Esophagus muscularis mucosa (tissue), 4 donors: ENCODE data around the gene PRDM15. TPM values are rescaled to one million over a fixed set of nuclear protein-coding genes. Genes with fewer than 3 reads are reported as not detected.

Source experiments
- DNase-seq: peaks from one replicate; pipeline ENCODE4 v3.0.0-alpha.2; 2017; ENCODE audit errors: extremely low spot score
- H3K27ac ChIP-seq, 4 donors: fragments of 200-600 bp; sonication (generic); replicated peaks in 1 of 4; 1 replicate in 3 of 4; 2 replicates in 1 of 4; pipeline ENCODE4 v1.5.1; 2016 to 2019; ENCODE audit warnings: mild to moderate bottlenecking in 1 of 4
- H3K27me3 ChIP-seq, 4 donors: fragments of 200-600 bp; sonication (generic); one replicate each; pipeline versions ENCODE4 v1.5.1 to v1.6.0; 2016 to 2019
- H3K36me3 ChIP-seq, 4 donors: fragments of 200-600 bp; sonication (generic); one replicate each; pipeline ENCODE4 v1.5.1; 2016 to 2019
- H3K4me1 ChIP-seq, 4 donors: fragments of 200-600 bp; sonication (generic); one replicate each; pipeline ENCODE4 v1.5.1; 2016 to 2019
- H3K4me3 ChIP-seq, 4 donors: fragments of 200-600 bp; sonication (generic); 1 replicate in 2 of 4; 2 replicates in 2 of 4; pipeline ENCODE4 v1.5.1; 2016 to 2019; ENCODE audit warnings: mild to moderate bottlenecking in 4 of 4, moderate library complexity in 1 of 4
- H3K9me3 ChIP-seq, 4 donors: fragments of 200-600 bp; sonication (generic); 1 replicate in 3 of 4; 2 replicates in 1 of 4; pipeline ENCODE4 v1.5.1; 2016 to 2019
- CTCF ChIP-seq, 3 experiments: fragments of 200-600 bp in 2 of 3; fragments of 450-650 bp in 1 of 3; sonication (generic) in 2 of 3; IDR thresholded peaks; one replicate each; pipeline ENCODE4 v1.5.1; 2017 to 2019; ENCODE audit warnings: antibody characterized with exemption in 3 of 3, mild to moderate bottlenecking in 2 of 3, moderate library complexity in 1 of 3
- EP300 ChIP-seq: sonication (generic); formaldehyde crosslinking; IDR thresholded peaks from one replicate; pipeline ENCODE4 v1.6.1; 2017; ENCODE audit warnings: antibody characterized with exemption
- POLR2A ChIP-seq: fragments of 450-650 bp; IDR thresholded peaks from one replicate; pipeline ENCODE4 v1.6.1; 2017; ENCODE audit warnings: antibody characterized with exemption, moderate library complexity, mild to moderate bottlenecking, low read depth
- POLR2AphosphoS5 ChIP-seq, 2 donors: sonication (generic); formaldehyde crosslinking; IDR thresholded peaks; one replicate each; pipeline ENCODE4 v1.6.1; 2017; ENCODE audit warnings: antibody characterized with exemption in 2 of 2
- WGBS: methylation state at CpG from one replicate; pipeline ENCODE4 v1.1.5; 2018; 5-methylcytosine and 5-hydroxymethylcytosine counted together
- intact Hi-C: fragments of 100-400 bp; cut with DNase I; formaldehyde crosslinking; loops from one replicate; pipeline ENCODE4 v1.15.1; 2023
- total RNA-seq, 4 donors: library from RNA; depleted of rRNA; stranded (reverse); fragments of >200 nt; gene quantifications; one replicate each; pipeline versions ENCODE4 v1.1.0 to v1.2.1, GENCODE V29; 2016

PRDM15 gene
- total RNA-seq, 4 donors from 2014 or later: 5.0 to 6.3 (median 5.4) TPM

DNA sequence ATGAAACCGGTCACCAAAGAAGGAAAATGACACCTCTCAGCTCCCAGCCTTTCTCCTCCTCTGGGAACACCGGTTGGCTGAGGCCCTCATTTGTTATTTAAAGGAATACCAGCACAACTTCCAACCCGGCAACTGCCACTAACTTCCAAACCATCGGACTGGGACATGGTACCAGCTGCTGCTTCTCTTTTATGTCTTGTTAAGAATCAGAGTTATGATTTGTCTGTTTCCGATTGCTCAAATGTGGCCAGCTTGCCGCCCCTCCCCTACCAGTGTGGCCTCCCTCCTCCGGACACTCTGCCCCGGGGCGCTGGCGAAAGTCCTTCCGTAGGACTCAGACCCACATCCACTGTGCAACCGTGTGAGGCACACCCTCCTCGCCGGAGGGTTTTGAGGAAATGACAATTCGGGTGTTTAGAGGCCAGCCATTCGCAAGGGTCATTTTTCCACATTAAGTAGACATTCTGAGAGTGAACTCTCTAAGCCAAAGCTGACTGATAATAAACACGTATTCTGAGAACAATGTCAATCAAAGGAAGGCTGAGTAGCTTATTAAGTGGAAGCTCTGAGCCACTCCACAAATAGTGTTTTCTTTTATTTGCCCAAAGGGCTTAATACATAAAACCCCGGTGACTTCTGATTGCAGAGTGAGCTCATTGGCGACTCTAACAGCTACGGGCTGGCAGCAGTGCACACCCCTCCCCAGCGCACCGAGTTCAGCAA lies 117.8 kb downstream of the PRDM15 start:
- intact Hi-C loops: no loop called here
- Histone ChIP-seq H3K36me3 (no peaks in the 10 kb centered on the region), H3K27ac (peak overlapping the region; percentile 12 to 63 (median 28)), H3K9me3 (no peaks in the 10 kb centered on the region), H3K4me3 (peak overlapping the region; percentile 3 to 31 (median 18)), H3K4me1 (peaks cover 10 to 30% (median 23%) of the 10 kb centered on the region in 4 donors), H3K27me3 (peaks cover 6 to 78% (median 39%) of the 10 kb centered on the region in 4 donors)
- no peak for DNase-seq
- 9% methylated on average over 22 of the region's 22 CpGs for WGBS
- no peak for TF ChIP-seq POLR2A
- TF ChIP-seq POLR2AphosphoS5 (IDR thresholded peaks at IDR 0.05): peak; percentile 17 to 19
- no peak for TF ChIP-seq EP300

DNA sequence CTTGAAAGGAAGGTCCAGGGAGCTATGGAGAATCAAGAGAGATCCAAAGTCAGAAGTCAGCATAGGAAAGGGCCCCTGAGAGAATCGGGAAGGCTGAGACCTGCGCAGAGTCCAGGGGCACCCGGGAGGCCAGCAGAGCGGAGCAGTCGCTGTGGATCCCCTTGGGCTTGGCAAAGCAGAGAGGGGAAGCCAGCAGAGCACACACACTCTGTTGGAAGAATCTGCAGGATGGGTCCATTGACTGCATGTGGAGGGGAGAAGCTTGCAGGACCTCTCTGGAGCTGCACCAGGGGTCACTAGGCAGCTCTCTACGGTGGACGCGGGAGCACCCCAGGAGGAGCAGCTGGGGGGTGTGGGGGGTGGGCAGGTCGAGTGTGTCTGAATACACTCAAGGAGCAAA lies 118.7 kb downstream of the PRDM15 start:
- DNase-seq: no peak
- Histone ChIP-seq H3K4me1 (peaks cover 9 to 25% (median 18%) of the 10 kb centered on the region in 4 donors), H3K27me3 (peaks cover 0 to 73% (median 30%) of the 10 kb centered on the region in 4 donors), H3K27ac (no peak overlapping the region), H3K4me3 (no peak overlapping the region), H3K9me3 (no peaks in the 10 kb centered on the region), H3K36me3 (no peaks in the 10 kb centered on the region)
- intact Hi-C loops: no loop called here
- WGBS: 77% methylated on average over 9 of the region's 9 CpGs
- TF ChIP-seq EP300: no peak
- no peak for TF ChIP-seq POLR2A
- TF ChIP-seq CTCF (IDR thresholded peaks at IDR 0.05): no peak
- no peak for TF ChIP-seq POLR2AphosphoS5 (IDR thresholded peaks at IDR 0.05)

- Histone ChIP-seq H3K36me3 (no peaks in the 10 kb centered on the region), H3K27ac (no peak overlapping the region), H3K4me3 (no peak overlapping the region), H3K4me1 (peaks cover 9 to 25% (median 18%) of the 10 kb centered on the region in 4 donors), H3K27me3 (peaks cover 0 to 73% (median 27%) of the 10 kb centered on the region in 4 donors), H3K9me3 (no peaks in the 10 kb centered on the region)
- TF ChIP-seq EP300 (no peak), CTCF (IDR thresholded peaks at IDR 0.05) (no peak), POLR2AphosphoS5 (IDR thresholded peaks at IDR 0.05) (no peak), POLR2A (no peak)
- intact Hi-C loops: no loop called here
- no peak for DNase-seq
- 91% methylated on average over 5 of the region's 5 CpGs for WGBS
Measured at GRCh38 chr21:41759926-41760325, 119.2 kb downstream of the PRDM15 start.

- TF ChIP-seq POLR2AphosphoS5 (IDR thresholded peaks at IDR 0.05) (no peak), EP300 (no peak), CTCF (IDR thresholded peaks at IDR 0.05) (no peak), POLR2A (no peak)
- Histone ChIP-seq H3K36me3 (no peaks in the 10 kb centered on the region), H3K4me3 (no peak overlapping the region), H3K4me1 (peaks cover 9 to 25% (median 18%) of the 10 kb centered on the region in 4 donors), H3K9me3 (no peaks in the 10 kb centered on the region), H3K27me3 (peaks cover 0 to 72% (median 27%) of the 10 kb centered on the region in 4 donors), H3K27ac (no peak overlapping the region)
- 69% methylated on average over 7 of the region's 11 CpGs for WGBS
- intact Hi-C loops: no loop called here
- no peak for DNase-seq
Measured at GRCh38 chr21:41759214-41759840, 119.8 kb downstream of the PRDM15 start.

GRCh38 chr21:41758550-41758949 lies 120.6 kb downstream of the PRDM15 start:
- H3K4me3 ChIP-seq: no peak overlapping the region
- WGBS: 67% methylated on average over 5 of the region's 5 CpGs
- TF ChIP-seq CTCF (IDR thresholded peaks at IDR 0.05) (no peak), POLR2AphosphoS5 (IDR thresholded peaks at IDR 0.05) (no peak)
- intact Hi-C loops: no loop called here
- no peaks in the 10 kb centered on the region for H3K9me3 ChIP-seq
- no peak overlapping the region for H3K27ac ChIP-seq
- H3K36me3 ChIP-seq: no peaks in the 10 kb centered on the region
- no peak for DNase-seq
- H3K27me3 ChIP-seq: peaks cover 0 to 65% (median 22%) of the 10 kb centered on the region in 4 donors
- peaks cover 9 to 25% (median 18%) of the 10 kb centered on the region in 4 donors for H3K4me1 ChIP-seq
